K562 (cell line): Measurements from ENCODE around the gene ANKRD44.
"Not testable (repeated sequence)": the region's sequence is repeated elsewhere in the genome, so short reads cannot be mapped to it uniquely, and the experiment has no call there.

Experiments used
- HMG20A ChIP-seq: fragments of 450-650 bp; formaldehyde crosslinking; conservative IDR thresholded peaks from 2 replicates; pipeline ENCODE4 v1.4.0; 2020; ENCODE audit warnings: mild to moderate bottlenecking, mixed read lengths
- KDM4B ChIP-seq, 2 experiments: fragments of 450-650 bp in 1 of 2; sonication (generic) in 1 of 2; IDR thresholded peaks; 2 replicates each; pipeline ENCODE4 v1.6.1; 2016 to 2017; ENCODE audit warnings: borderline replicate concordance in 2 of 2, antibody characterized with exemption in 1 of 2, low read depth in 1 of 2, mild to moderate bottlenecking in 1 of 2

DNA sequence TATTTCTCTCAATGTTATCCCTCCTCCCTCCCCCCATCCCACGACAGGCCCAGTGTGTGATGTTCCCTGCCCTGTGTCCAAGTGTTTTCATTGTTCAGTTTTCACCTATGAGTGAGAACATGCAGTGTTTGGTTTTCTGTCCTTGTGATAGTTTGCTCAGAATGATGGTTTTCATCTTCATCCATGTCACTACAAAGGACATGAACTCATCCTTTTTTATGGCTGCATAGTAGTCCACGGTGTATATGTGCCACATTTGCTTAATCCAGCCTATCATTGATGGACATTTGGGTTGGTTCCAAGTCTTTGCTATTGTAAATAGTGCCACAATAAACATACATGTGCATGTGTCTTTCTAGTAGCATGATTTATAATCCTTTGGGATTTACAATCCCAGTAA lies 289.7 kb downstream of the ANKRD44 start:
- TF ChIP-seq KDM4B (IDR thresholded peaks at IDR 0.05; ENCODE audit: borderline replicate concordance in 2 of 2, low read depth in 1 of 2); HMG20A (CRISPR knock-in tag): not testable (repeated sequence)
